ENCODE data around the gene RIPOR3. TPM values are rescaled to one million over a fixed set of nuclear protein-coding genes. Genes with fewer than 3 reads are reported as not detected.

The RIPOR3 gene
- total and polyA plus RNA-seq, 2 donors from 2014 or later: 10.5 to 14.6 TPM

DNA sequence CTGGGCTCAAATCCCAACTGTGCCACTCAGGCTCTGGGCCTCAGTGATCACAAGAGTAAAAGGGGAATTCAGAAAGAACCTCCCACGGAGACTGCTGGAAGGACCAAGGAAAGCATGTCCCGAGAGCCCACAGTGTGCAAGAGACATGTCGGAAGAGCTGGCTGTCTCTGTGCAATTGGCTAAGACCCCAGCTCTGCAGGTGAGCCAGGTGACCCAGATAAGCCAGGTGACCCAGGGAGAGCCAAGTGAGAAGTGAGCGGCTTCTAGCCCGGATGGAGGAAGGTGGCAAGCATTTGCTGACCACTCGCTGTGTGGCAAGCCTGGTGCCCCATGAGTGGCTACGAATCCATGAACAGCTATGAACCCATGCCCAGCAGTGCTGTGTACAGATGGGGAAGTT lies 59.1 kb downstream of the RIPOR3 start:
- Histone ChIP-seq H3K36me3 (ENCODE audit: control insufficient read depth in 2 of 3, insufficient read depth in 3 of 3, low read length in 3 of 3) (no peaks in the 10 kb centered on the region), H3K9me3 (ENCODE audit: control insufficient read depth in 2 of 3, insufficient read depth in 1 of 3, low read length in 3 of 3) (no peaks in the 10 kb centered on the region), H3K4me3 (ENCODE audit: low read length in 3 of 3) (no peak overlapping the region), H3K27ac (ENCODE audit: low read depth in 2 of 2, low read length in 2 of 2) (no peak overlapping the region), H3K4me1 (ENCODE audit: control insufficient read depth in 2 of 3, insufficient read depth in 2 of 3, low read depth in 1 of 3, low read length in 3 of 3) (peaks cover 0 to 16% (median 4%) of the 10 kb centered on the region in 3 donors), H3K27me3 (ENCODE audit: control insufficient read depth, insufficient read depth, low read length) (no peaks in the 10 kb centered on the region), H3K9ac (ENCODE audit: low read length in 3 of 3) (no peak overlapping the region)
- FAIRE-seq (no peak), DNase-seq (no peak)
- TF ChIP-seq, protein P1, sequence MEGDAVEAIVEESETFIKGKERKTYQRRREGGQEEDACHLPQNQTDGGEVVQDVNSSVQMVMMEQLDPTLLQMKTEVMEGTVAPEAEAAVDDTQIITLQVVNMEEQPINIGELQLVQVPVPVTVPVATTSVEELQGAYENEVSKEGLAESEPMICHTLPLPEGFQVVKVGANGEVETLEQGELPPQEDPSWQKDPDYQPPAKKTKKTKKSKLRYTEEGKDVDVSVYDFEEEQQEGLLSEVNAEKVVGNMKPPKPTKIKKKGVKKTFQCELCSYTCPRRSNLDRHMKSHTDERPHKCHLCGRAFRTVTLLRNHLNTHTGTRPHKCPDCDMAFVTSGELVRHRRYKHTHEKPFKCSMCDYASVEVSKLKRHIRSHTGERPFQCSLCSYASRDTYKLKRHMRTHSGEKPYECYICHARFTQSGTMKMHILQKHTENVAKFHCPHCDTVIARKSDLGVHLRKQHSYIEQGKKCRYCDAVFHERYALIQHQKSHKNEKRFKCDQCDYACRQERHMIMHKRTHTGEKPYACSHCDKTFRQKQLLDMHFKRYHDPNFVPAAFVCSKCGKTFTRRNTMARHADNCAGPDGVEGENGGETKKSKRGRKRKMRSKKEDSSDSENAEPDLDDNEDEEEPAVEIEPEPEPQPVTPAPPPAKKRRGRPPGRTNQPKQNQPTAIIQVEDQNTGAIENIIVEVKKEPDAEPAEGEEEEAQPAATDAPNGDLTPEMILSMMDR (IDR thresholded peaks at IDR 0.05; ENCODE audit: borderline replicate concordance, extremely low read depth, insufficient read depth): no peak
- intact Hi-C loops (cut with DNase I): no loop called here

DNA sequence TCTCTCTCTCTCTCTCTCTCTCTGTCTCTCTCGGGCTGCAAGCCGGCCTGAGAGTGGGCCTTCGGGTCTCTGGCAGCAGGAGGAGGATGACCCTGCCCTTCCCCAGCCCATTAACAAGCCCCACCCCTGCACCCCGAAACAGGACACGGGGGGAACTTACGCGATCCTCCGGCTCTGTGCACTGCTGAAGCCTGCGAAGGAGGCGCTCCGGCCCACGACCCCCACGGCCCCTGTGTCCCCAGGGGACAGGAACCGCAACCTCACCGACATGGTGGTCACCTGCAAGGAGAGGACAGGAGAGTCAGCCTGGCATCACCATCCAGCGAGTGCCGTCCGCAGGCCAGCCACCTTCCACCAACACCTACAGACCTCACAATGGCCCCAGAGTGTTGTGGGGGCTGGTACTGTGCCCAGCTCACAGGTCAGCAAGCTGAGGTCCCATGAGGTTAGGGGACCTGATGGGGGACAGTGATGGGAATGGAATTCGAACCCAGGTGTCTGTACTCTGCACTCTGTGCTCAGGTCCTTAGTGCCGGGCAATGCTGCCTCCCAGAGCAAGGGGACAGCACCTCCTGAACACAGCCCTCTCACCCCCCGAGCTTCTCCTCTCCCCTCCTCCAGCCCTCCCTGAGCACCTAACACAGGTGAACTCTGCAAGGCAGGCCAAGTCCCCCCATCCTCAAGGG lies 60.6 kb downstream of the RIPOR3 start:
- peaks cover 0 to 9% (median 4%) of the 10 kb centered on the region in 3 donors for H3K4me1 ChIP-seq (ENCODE audit: control insufficient read depth in 2 of 3, insufficient read depth in 2 of 3, low read depth in 1 of 3, low read length in 3 of 3)
- H3K9ac ChIP-seq (ENCODE audit: low read length in 3 of 3): no peak overlapping the region
- no peaks in the 10 kb centered on the region for H3K9me3 ChIP-seq (ENCODE audit: control insufficient read depth in 2 of 3, insufficient read depth in 1 of 3, low read length in 3 of 3)
- no peaks in the 10 kb centered on the region for H3K27me3 ChIP-seq (ENCODE audit: control insufficient read depth, insufficient read depth, low read length)
- TF ChIP-seq, protein P1 (IDR thresholded peaks at IDR 0.05; ENCODE audit: borderline replicate concordance, extremely low read depth, insufficient read depth): no peak
- DNase-seq: no peak
- H3K36me3 ChIP-seq (ENCODE audit: control insufficient read depth in 2 of 3, insufficient read depth in 3 of 3, low read length in 3 of 3): no peaks in the 10 kb centered on the region
- intact Hi-C loops (cut with DNase I): no loop called here
- H3K27ac ChIP-seq (ENCODE audit: low read depth in 2 of 2, low read length in 2 of 2): no peak overlapping the region
- no peak for FAIRE-seq
- H3K4me3 ChIP-seq (ENCODE audit: low read length in 3 of 3): no peak overlapping the region

DNA sequence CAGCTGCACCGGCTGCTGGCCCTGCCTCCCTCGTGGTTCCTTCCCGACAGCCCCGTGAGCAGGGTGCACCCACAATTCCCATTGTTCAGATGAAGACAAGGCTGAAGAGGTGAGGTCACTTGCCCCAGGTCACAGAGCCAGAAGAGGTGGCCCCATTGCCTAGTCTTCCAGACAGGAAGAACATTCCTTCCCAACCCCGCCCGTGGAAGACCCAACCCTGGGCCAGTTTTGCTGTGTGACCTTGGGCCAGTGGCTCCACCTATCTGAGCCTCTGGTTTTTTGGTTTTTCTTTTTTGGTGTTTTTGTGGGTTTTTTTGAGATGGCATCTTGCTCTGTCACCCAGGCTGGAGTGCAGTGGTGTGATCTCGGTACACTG lies 61.7 kb downstream of the RIPOR3 start:
- Histone ChIP-seq H3K9ac (ENCODE audit: low read length in 3 of 3) (no peak overlapping the region), H3K4me3 (ENCODE audit: low read length in 3 of 3) (no peak overlapping the region), H3K36me3 (ENCODE audit: control insufficient read depth in 2 of 3, insufficient read depth in 3 of 3, low read length in 3 of 3) (no peaks in the 10 kb centered on the region), H3K4me1 (ENCODE audit: control insufficient read depth in 2 of 3, insufficient read depth in 2 of 3, low read depth in 1 of 3, low read length in 3 of 3) (peaks cover 0 to 11% (median 7%) of the 10 kb centered on the region in 3 donors), H3K9me3 (ENCODE audit: control insufficient read depth in 2 of 3, insufficient read depth in 1 of 3, low read length in 3 of 3) (no peaks in the 10 kb centered on the region), H3K27me3 (ENCODE audit: control insufficient read depth, insufficient read depth, low read length) (no peaks in the 10 kb centered on the region), H3K27ac (ENCODE audit: low read depth in 2 of 2, low read length in 2 of 2) (no peak overlapping the region)
- DNase-seq (no peak), FAIRE-seq (no peak)
- intact Hi-C loops (cut with DNase I): no loop called here
- TF ChIP-seq, protein P1 (IDR thresholded peaks at IDR 0.05; ENCODE audit: borderline replicate concordance, extremely low read depth, insufficient read depth): no peak

Data from kidney (tissue), 14 donors.